LNCaP clone FGC (cell line): ENCODE measurements around the gene IL20.
A peak's percentile ranks its signal among the peaks of the same experiment; 100 is the strongest.

Source experiments
- DNase-seq: peaks from one replicate; pipeline ENCODE4 v3.0.0-alpha.2; 2011; ENCODE audit warnings: low read depth
- H3K4me3 ChIP-seq: 2 replicates; pipeline ENCODE4 v1.5.1; 2011; ENCODE audit warnings: mild to moderate bottlenecking, low read depth, low read length, control low read depth
- TF ChIP-seq, protein P1 (sequence below): IDR thresholded peaks from 2 replicates; pipeline ENCODE4 v1.5.1; 2012; ENCODE audit warnings: mild to moderate bottlenecking; ENCODE audit not compliant: control insufficient read depth, insufficient read depth; ENCODE audit errors: extremely low read depth

The IL20 gene, protein sequence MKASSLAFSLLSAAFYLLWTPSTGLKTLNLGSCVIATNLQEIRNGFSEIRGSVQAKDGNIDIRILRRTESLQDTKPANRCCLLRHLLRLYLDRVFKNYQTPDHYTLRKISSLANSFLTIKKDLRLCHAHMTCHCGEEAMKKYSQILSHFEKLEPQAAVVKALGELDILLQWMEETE

DNA sequence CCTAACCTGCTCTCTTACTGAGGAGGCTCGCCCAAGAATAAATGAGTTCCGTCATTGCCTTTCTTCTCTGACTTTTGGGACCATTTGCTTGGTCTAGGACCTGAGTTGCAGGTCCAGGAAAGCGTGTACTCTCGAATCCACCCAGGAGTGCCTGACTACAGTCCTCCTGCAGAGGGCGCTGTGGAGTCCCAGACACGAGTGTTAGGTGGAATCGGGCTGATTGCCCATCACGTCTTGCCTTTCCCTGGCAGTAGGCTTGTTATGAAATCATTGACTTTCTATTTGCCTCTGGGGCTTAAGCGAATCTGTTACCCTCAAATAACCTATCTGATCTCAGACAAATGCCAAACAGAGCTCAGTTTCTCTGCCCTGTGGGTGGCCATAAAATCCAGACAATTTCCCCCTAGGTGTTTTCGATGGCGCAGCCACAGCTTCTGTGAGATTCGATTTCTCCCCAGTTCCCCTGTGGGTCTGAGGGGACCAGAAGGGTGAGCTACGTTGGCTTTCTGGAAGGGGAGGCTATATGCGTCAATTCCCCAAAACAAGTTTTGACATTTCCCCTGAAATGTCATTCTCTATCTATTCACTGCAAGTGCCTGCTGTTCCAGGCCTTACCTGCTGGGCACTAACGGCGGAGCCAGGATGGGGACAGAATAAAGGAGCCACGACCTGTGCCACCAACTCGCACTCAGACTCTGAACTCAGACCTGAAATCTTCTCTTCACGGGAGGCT lies at the start of gene IL20:
IL20 (plus strand) TSS at position 685 of the 733 bp plus-strand sequence. CDS start 230 bp downstream, outside the sequence.
- peak; percentile 83 for DNase-seq
- TF ChIP-seq, protein P1, sequence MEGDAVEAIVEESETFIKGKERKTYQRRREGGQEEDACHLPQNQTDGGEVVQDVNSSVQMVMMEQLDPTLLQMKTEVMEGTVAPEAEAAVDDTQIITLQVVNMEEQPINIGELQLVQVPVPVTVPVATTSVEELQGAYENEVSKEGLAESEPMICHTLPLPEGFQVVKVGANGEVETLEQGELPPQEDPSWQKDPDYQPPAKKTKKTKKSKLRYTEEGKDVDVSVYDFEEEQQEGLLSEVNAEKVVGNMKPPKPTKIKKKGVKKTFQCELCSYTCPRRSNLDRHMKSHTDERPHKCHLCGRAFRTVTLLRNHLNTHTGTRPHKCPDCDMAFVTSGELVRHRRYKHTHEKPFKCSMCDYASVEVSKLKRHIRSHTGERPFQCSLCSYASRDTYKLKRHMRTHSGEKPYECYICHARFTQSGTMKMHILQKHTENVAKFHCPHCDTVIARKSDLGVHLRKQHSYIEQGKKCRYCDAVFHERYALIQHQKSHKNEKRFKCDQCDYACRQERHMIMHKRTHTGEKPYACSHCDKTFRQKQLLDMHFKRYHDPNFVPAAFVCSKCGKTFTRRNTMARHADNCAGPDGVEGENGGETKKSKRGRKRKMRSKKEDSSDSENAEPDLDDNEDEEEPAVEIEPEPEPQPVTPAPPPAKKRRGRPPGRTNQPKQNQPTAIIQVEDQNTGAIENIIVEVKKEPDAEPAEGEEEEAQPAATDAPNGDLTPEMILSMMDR, result peak; percentile 98
- H3K4me3 ChIP-seq, result no peak within 1 kb of the TSS

DNA sequence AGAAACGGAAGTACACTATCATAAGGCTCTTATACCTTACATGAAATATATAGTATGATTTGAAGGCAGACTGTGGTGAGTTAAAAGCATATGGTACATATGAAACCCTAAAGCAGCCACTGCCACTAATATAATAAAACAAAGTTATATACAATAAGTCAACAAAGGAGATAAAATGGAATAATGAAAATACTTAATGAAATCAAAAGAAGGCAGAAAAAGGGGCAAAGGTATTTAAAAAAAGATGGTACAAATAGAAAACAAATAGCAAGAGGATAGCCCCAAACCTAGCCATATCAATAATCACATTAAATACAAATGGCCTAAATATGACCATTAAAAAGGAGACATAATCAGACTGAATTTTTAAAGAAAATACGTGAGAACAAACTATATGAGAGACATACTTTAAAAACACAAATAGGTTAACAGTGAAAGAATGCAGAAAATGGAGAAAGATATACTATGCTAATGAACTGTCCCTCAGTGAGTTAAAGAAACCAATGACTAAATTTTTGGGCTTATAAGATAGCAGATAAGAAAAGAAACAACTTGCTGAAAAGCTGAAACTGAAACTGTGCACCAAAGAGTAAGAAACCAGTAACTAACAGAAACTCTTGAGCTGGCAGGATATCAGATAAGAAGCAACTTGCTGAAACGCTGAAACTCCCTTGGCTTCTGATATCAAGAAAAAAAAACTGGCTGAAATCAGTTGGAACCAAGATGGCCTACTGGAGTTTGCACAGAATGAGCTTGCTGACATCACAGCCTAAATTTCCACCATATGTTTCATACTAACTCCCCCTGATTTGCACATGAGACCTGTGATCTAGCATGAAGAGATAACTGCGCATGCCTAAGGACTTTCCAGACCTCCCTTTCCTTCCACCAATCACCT lies 48.8 kb upstream of the IL20 start:
- H3K4me3 ChIP-seq, result no peak overlapping the region
- TF ChIP-seq, protein P1, result no peak
- DNase-seq, result no peak

DNA sequence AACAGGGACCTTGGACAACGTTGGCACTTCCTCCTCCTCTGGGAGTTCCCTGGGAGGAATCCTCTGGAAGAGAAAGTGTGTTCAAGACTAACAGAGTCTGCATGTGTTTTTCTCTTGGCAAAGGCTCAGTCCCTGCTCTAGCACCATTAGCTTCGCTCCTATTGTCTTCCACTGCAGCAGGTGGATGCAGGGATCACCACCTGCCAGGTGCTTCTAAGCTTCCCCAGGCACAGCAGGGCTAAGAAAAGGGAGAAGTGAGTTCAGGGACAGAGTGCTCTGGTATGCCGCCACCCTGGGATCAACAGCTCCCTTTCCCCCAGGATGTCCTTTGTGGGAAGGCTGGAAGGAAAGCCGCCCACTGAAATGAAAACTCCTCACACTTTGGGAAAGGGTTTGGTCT lies 43.9 kb upstream of the IL20 start:
- TF ChIP-seq, protein P1, result no peak
- no peak for DNase-seq
- no peak overlapping the region for H3K4me3 ChIP-seq

- DNase-seq, result no peak
- TF ChIP-seq, protein P1, result no peak
- no peak overlapping the region for H3K4me3 ChIP-seq
Measured at GRCh38 chr1:206823727-206824126, 41.7 kb upstream of the IL20 start.

GRCh38 chr1:206824331-206824730 lies 41.1 kb upstream of the IL20 start:
- TF ChIP-seq, protein P1, result no peak
- no peak overlapping the region for H3K4me3 ChIP-seq
- DNase-seq, result no peak

- DNase-seq, result no peak
- H3K4me3 ChIP-seq, result no peak overlapping the region
- TF ChIP-seq, protein P1, result no peak
Measured at GRCh38 chr1:206826394-206826793, 39.0 kb upstream of the IL20 start.
